SU-DHL-6 (cell line): ENCODE measurements around the gene RSRC2.
A peak's percentile ranks its signal among the peaks of the same experiment; 100 is the strongest.
"Not testable (repeated sequence)": the region's sequence is repeated elsewhere in the genome, so short reads cannot be mapped to it uniquely, and the experiment has no call there.

Experiments used
- H2AFZ ChIP-seq: fragments of 200-600 bp; sonication (generic); 2 replicates; pipeline ENCODE4 v1.6.1; 2014; ENCODE audit warnings: low read depth, mild to moderate bottlenecking, moderate library complexity, mixed read lengths, antibody characterized with exemption, low read length; ENCODE audit not compliant: severe bottlenecking
- H3F3A ChIP-seq: fragments of 200-600 bp; shearing (Covaris generic); 2 replicates; pipeline ENCODE4 v1.6.0; 2016; ENCODE audit warnings: antibody characterized with exemption, mild to moderate bottlenecking; ENCODE audit not compliant: insufficient read depth
- H3K27ac ChIP-seq: fragments of 200-600 bp; sonication (generic); 2 replicates; pipeline ENCODE4 v1.5.1; 2016; ENCODE audit warnings: low read depth, mild to moderate bottlenecking, low read length, moderate library complexity, mixed read lengths
- H3K27me3 ChIP-seq: fragments of 200-600 bp; sonication (generic), shearing (Covaris generic); 2 replicates; pipeline ENCODE4 v1.6.0; 2014; ENCODE audit warnings: mild to moderate bottlenecking, low read length
- H3K36me3 ChIP-seq: fragments of 200-600 bp; sonication (generic); 2 replicates; pipeline ENCODE4 v1.6.1; 2014; ENCODE audit warnings: mild to moderate bottlenecking, low read length, mixed read lengths
- H3K4me2 ChIP-seq: fragments of 300-600, 200-600 bp; shearing (Covaris generic), sonication (generic); 2 replicates; pipeline ENCODE4 v1.6.0; 2014; ENCODE audit warnings: low read length, low read depth, mild to moderate bottlenecking; ENCODE audit not compliant: poor library complexity, severe bottlenecking
- H3K4me3 ChIP-seq: fragments of 200-600 bp; sonication (generic); 2 replicates; pipeline ENCODE4 v1.5.1; 2014; ENCODE audit warnings: antibody characterized with exemption, low read length, mild to moderate bottlenecking, mixed read lengths; ENCODE audit not compliant: insufficient read depth, poor library complexity, severe bottlenecking
- H3K79me2 ChIP-seq: fragments of 200-600 bp; sonication (generic); 2 replicates; pipeline ENCODE4 v1.6.1; 2014; ENCODE audit warnings: mild to moderate bottlenecking, low read length, moderate library complexity; ENCODE audit not compliant: insufficient read depth
- H3K9ac ChIP-seq: fragments of 200-600 bp; sonication (generic); 2 replicates; pipeline ENCODE4 v1.7.0; 2014; ENCODE audit warnings: mild to moderate bottlenecking, low read length
- H3K9me2 ChIP-seq: fragments of 200-600 bp; sonication (generic); replicated peaks from 2 replicates; pipeline ENCODE4 v1.6.1; 2014; ENCODE audit warnings: low read length; ENCODE audit not compliant: insufficient read depth
- H3K9me3 ChIP-seq: fragments of 200-600 bp; sonication (generic); 2 replicates; pipeline ENCODE4 v1.6.1; 2014; ENCODE audit warnings: low read length, mixed read lengths; ENCODE audit not compliant: insufficient read depth
- H4K20me1 ChIP-seq: fragments of 200-600 bp; sonication (generic); 2 replicates; pipeline ENCODE4 v1.6.1; 2014; ENCODE audit warnings: low read depth, mild to moderate bottlenecking, antibody characterized with exemption, low read length, moderate library complexity, mixed read lengths
- EZH2phosphoT487 ChIP-seq: fragments of 200-600 bp; sonication (generic), shearing (Covaris generic); conservative IDR thresholded peaks from 2 replicates; pipeline ENCODE4 v1.6.1; 2018; ENCODE audit warnings: mild to moderate bottlenecking, antibody characterized with exemption, low read length, moderate library complexity, mixed read lengths
- TF ChIP-seq, protein P1 (sequence below): fragments of 200-600 bp; sonication (generic); IDR thresholded peaks from one replicate; pipeline ENCODE4 v1.5.1; 2017; ENCODE audit warnings: antibody characterized with exemption, mild to moderate bottlenecking, low read length, moderate library complexity; ENCODE audit not compliant: insufficient read depth, poor library complexity, severe bottlenecking

Gene RSRC2

DNA sequence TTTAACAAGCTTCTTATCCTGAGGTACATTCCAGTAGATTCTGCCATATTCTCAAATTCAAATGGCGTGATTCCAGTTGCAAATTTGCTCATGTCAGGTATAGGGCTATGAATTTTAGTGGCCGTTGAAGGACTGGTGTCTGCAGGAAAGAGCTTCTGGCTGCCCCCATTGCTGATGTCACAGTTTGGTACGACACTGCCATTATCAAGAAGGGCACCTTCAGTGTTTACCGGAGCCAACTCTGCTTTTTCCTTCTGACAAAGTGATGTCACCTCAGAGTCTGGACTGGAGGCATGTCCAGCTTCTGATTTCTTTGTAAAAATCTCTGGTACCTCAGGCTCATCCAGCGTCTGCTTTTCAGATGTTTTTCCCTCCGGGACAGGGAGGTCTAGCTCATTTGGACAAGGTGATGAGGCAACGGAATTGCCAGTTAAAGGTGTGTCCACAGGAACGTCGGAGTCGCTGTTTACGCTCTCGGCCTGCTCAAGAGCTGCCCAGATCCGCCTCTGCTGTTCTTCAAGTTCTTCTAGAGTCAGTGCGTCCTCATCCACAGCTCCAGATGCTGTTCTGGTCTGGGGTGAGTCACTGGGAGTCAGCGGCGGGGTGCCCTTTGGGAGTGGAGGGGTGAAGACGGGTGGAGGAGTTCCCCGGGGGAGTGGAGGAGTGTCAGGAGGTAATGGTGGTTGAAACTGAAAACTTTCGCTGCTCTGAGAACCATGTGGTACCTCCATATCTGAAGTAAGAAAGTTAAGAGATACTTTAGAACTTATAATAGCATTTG lies 53.0 kb downstream of the RSRC2 start:
- no peaks in the 10 kb centered on the region for H3K27me3 ChIP-seq
- no peaks in the 10 kb centered on the region for H3K9me3 ChIP-seq
- H3K9ac ChIP-seq, result no peak overlapping the region
- H3K27ac ChIP-seq, result no peak overlapping the region
- no peak for TF ChIP-seq EZH2phosphoT487
- TF ChIP-seq, protein P1, sequence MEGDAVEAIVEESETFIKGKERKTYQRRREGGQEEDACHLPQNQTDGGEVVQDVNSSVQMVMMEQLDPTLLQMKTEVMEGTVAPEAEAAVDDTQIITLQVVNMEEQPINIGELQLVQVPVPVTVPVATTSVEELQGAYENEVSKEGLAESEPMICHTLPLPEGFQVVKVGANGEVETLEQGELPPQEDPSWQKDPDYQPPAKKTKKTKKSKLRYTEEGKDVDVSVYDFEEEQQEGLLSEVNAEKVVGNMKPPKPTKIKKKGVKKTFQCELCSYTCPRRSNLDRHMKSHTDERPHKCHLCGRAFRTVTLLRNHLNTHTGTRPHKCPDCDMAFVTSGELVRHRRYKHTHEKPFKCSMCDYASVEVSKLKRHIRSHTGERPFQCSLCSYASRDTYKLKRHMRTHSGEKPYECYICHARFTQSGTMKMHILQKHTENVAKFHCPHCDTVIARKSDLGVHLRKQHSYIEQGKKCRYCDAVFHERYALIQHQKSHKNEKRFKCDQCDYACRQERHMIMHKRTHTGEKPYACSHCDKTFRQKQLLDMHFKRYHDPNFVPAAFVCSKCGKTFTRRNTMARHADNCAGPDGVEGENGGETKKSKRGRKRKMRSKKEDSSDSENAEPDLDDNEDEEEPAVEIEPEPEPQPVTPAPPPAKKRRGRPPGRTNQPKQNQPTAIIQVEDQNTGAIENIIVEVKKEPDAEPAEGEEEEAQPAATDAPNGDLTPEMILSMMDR, result no peak
- no peaks in the 10 kb centered on the region for H3K79me2 ChIP-seq
- no peak overlapping the region for H3K4me3 ChIP-seq
- H3K9me2 ChIP-seq, result no peaks in the 10 kb centered on the region
- H3K4me2 ChIP-seq, result no peak overlapping the region
- H2AFZ ChIP-seq, result no peak overlapping the region
- H3K36me3 ChIP-seq, result peaks cover 15% of the 10 kb centered on the region; the same call in 1 of the 2 replicates
- no peaks in the 10 kb centered on the region for H4K20me1 ChIP-seq
- H3F3A ChIP-seq, result peaks cover 23% of the 10 kb centered on the region

DNA sequence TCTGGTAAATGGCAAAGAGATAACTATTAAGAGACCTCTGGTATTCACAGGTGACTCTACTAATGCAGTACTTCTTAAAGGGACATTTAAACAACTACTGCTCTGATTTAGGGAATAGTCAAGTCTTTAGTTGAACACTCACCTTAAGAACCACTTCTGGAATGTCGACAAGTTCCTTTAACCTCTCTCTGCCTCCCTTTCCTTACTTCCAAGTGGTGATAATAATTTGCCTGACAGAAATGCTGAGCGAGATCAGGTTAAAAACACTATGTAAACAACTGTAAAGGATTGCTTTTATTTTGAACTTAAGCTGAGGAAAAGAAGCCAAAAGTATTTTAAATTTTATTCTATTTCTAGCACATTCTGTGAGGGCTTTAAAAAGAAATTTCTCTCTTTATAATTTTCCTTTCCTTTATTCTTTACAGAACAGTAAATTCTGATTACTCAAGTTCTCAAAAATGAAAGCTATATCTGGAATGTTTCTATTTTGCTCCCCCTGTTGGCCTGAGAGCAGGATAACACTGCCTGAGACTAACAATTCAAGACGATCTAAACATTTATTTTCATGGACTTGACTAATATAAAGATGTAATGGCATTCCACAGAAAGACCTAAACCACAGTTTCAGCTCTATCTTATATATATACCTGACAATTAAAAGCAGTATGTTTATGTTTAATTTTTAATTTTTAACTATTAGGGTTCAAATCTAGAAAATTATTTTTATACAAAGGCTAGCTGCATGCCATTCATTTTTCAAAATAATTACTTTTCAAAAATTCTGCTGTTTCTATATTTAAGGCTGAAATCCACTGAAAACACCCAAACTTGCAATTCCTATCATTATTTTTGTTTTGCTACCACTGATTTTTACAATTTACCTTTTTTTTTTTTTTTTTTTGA lies 55.2 kb downstream of the RSRC2 start:
- no peak overlapping the region for H3K9ac ChIP-seq
- no peaks in the 10 kb centered on the region for H3K79me2 ChIP-seq
- H3K27ac ChIP-seq, result no peak overlapping the region
- no peak overlapping the region for H3K4me3 ChIP-seq
- H4K20me1 ChIP-seq, result no peaks in the 10 kb centered on the region
- no peaks in the 10 kb centered on the region for H3K27me3 ChIP-seq
- H3K9me3 ChIP-seq, result no peaks in the 10 kb centered on the region
- no peak for TF ChIP-seq EZH2phosphoT487
- TF ChIP-seq, protein P1, result peak; percentile 71
- H3F3A ChIP-seq, result peaks cover 23% of the 10 kb centered on the region
- peaks cover 5% of the 10 kb centered on the region; the same call in 1 of the 2 replicates for H3K36me3 ChIP-seq
- H3K4me2 ChIP-seq, result no peak overlapping the region
- H2AFZ ChIP-seq, result no peak overlapping the region
- H3K9me2 ChIP-seq, result no peaks in the 10 kb centered on the region

DNA sequence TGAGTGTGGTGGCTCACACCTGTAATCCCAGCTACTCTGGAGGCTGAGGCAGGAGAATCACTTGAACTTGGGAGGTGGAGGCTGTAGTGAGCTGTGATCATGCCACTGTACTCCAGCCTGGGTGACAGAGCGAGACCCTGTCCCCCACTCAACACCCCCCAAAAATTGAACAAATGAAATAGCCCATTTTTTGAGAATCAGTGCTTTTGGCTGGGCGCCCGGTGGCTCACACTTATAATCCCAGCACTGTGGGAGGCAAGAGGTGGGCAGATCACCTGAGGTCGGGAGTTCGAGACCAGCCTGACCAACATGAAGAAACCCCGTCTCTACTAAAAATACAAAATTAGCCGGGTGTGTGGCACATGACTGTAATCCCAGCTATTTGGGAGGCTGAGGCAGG lies 56.2 kb downstream of the RSRC2 start:
- not testable (repeated sequence) for H3K36me3 ChIP-seq
- peaks cover 23% of the 10 kb centered on the region for H3F3A ChIP-seq

DNA sequence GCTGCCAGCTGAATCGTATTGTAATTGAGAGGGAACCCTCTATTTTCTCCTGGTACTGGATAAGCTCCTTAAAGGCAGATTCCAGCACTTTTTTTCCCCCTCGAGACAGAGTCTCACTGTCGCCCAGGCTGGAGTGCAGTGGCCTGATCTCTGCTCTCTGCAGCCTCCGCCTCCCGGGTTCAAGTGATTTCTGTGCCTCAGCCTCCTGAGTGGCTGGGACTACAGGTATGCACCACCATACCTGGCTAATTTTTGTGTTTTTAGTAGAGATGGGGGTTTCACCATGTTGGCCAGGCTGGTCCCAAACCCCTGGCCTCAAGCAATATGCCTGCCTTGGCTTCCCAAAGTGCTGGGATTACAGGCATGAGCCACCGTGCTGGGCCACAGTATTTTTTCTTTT lies 56.9 kb downstream of the RSRC2 start:
- not testable (repeated sequence) for H3K36me3 ChIP-seq, H3K27ac ChIP-seq, H3K9ac ChIP-seq, H3K9me2 ChIP-seq, H3K27me3 ChIP-seq, H2AFZ ChIP-seq, H4K20me1 ChIP-seq, H3K4me2 ChIP-seq, H3K9me3 ChIP-seq, H3K4me3 ChIP-seq, H3K79me2 ChIP-seq
- H3F3A ChIP-seq, result peaks cover 23% of the 10 kb centered on the region

More for the DNA sequence above, 56.2 kb downstream of the RSRC2 start:
- not testable (repeated sequence) for H3K4me2 ChIP-seq, H4K20me1 ChIP-seq, H3K79me2 ChIP-seq, H3K9me3 ChIP-seq, H3K9ac ChIP-seq, H3K9me2 ChIP-seq, H3K27me3 ChIP-seq, H2AFZ ChIP-seq, H3K4me3 ChIP-seq, H3K27ac ChIP-seq
